Sigmoid colon (tissue), 7 donors: ENCODE data around the gene PUDP. TPM values are rescaled to one million over a fixed set of nuclear protein-coding genes. Genes with fewer than 3 reads are reported as not detected.

ENCODE experiments used
- DNase-seq: peaks from one replicate; pipeline ENCODE4 v3.0.0-alpha.2; 2019
- H3K27ac ChIP-seq, 4 donors: fragments of 200-600 bp; sonication (generic); one replicate each; pipeline ENCODE4 v1.5.1; 2016 to 2019; ENCODE audit warnings: mild to moderate bottlenecking in 1 of 4
- H3K27me3 ChIP-seq, 3 donors: fragments of 200-600 bp; sonication (generic); one replicate each; pipeline ENCODE4 v1.5.1; 2019; ENCODE audit warnings: mild to moderate bottlenecking in 1 of 3
- H3K36me3 ChIP-seq, 4 donors: fragments of 200-600 bp; sonication (generic); one replicate each; pipeline ENCODE4 v1.5.1; 2016 to 2019
- H3K4me1 ChIP-seq, 4 donors: fragments of 200-600 bp; sonication (generic); one replicate each; pipeline ENCODE4 v1.5.1; 2017 to 2019
- H3K4me3 ChIP-seq, 4 donors: fragments of 200-600 bp; sonication (generic); one replicate each; pipeline ENCODE4 v1.5.1; 2017 to 2019; ENCODE audit warnings: mild to moderate bottlenecking in 2 of 4, moderate library complexity in 1 of 4
- H3K9me3 ChIP-seq, 4 donors: fragments of 200-600 bp in 3 of 4; sonication (generic) in 3 of 4; one replicate each; pipeline versions ENCODE4 v1.5.1 to v1.6.1; 2013 to 2019
- CTCF ChIP-seq, 4 experiments: fragments of 450-650 bp in 3 of 4; fragments of 200-600 bp in 1 of 4; IDR thresholded peaks; one replicate each; pipeline ENCODE4 v1.5.1; 2016 to 2019; ENCODE audit warnings: antibody characterized with exemption in 4 of 4, mild to moderate bottlenecking in 3 of 4, moderate library complexity in 2 of 4
- EP300 ChIP-seq, 4 donors: sonication (generic); formaldehyde crosslinking; IDR thresholded peaks; one replicate each; pipeline ENCODE4 v1.6.1; 2017; ENCODE audit warnings: antibody characterized with exemption in 4 of 4
- POLR2A ChIP-seq, 2 donors: fragments of 450-650 bp; IDR thresholded peaks; one replicate each; pipeline ENCODE4 v1.6.1; 2016; ENCODE audit warnings: antibody characterized with exemption in 2 of 2, mild to moderate bottlenecking in 2 of 2, moderate library complexity in 2 of 2
- POLR2AphosphoS5 ChIP-seq, 4 donors: sonication (generic); formaldehyde crosslinking; IDR thresholded peaks; one replicate each; pipeline ENCODE4 v1.6.1; 2017; ENCODE audit warnings: antibody characterized with exemption in 4 of 4
- WGBS, 2 donors: extraction: QIAGEN DNeasy Blood & Tissue Kit; methylation state at CpG; one replicate each; pipeline ENCODE4 v1.1.7; 2013; 5-methylcytosine and 5-hydroxymethylcytosine counted together
- intact Hi-C: fragments of 100-400 bp; cut with DNase I; formaldehyde crosslinking; loops from one replicate; pipeline ENCODE4 v1.15.1; 2023
- polyA plus RNA-seq, 3 donors: library from polyadenylated mRNA; stranded (reverse); fragments of 200-250 nt; gene quantifications; one replicate each; pipeline ENCODE4 v1.2.3, GENCODE V29; 2013
- total RNA-seq, 4 donors: library from RNA; depleted of rRNA; stranded (reverse); fragments of >200 nt; gene quantifications; one replicate each; pipeline ENCODE4 v1.1.0, GENCODE V29; 2016
- donor health status: healthy with polysubstance abuse.
- donor health status: Bipolar disorder and iron deficiency.
- donor health status: healthy.

PUDP gene
- total and polyA plus RNA-seq, 7 donors, result 6.9 to 29.4 (median 17.2) TPM

- H3K27ac ChIP-seq, result no peak overlapping the region
- H3K9me3 ChIP-seq, result no peaks in the 10 kb centered on the region
- no peaks in the 10 kb centered on the region for H3K27me3 ChIP-seq
- 91 to 94% methylated on average over 1 of the region's 1 CpG for WGBS, 2 donors
- H3K4me1 ChIP-seq, result no peaks in the 10 kb centered on the region
- DNase-seq, result no peak
- no peaks in the 10 kb centered on the region for H3K36me3 ChIP-seq
- H3K4me3 ChIP-seq, result no peak overlapping the region
- intact Hi-C loops, result no loop called here
- TF ChIP-seq POLR2AphosphoS5 (IDR thresholded peaks at IDR 0.05), result no peak
- TF ChIP-seq EP300 (IDR thresholded peaks at IDR 0.05), result no peak
- no peak for TF ChIP-seq CTCF (IDR thresholded peaks at IDR 0.05)
- TF ChIP-seq POLR2A (IDR thresholded peaks at IDR 0.05), result no peak
Observed at GRCh38 chrX:7062903-7063302, 85.0 kb downstream of the PUDP start.

GRCh38 chrX:7062276-7062675 lies 85.7 kb downstream of the PUDP start:
- H3K27me3 ChIP-seq, result no peaks in the 10 kb centered on the region
- H3K4me1 ChIP-seq, result no peaks in the 10 kb centered on the region
- 92 to 93% methylated on average over 1 of the region's 1 CpG for WGBS, 2 donors
- no peak overlapping the region for H3K4me3 ChIP-seq
- no peak for TF ChIP-seq POLR2A (IDR thresholded peaks at IDR 0.05)
- TF ChIP-seq CTCF (IDR thresholded peaks at IDR 0.05), result no peak
- TF ChIP-seq EP300 (IDR thresholded peaks at IDR 0.05), result no peak
- TF ChIP-seq POLR2AphosphoS5 (IDR thresholded peaks at IDR 0.05), result no peak
- H3K27ac ChIP-seq, result no peak overlapping the region
- no peak for DNase-seq
- intact Hi-C loops, result no loop called here
- H3K36me3 ChIP-seq, result no peaks in the 10 kb centered on the region
- H3K9me3 ChIP-seq, result no peaks in the 10 kb centered on the region

GRCh38 chrX:7061429-7061828 lies 86.5 kb downstream of the PUDP start:
- Histone ChIP-seq H3K27ac (no peak overlapping the region), H3K36me3 (no peaks in the 10 kb centered on the region), H3K9me3 (no peaks in the 10 kb centered on the region), H3K4me1 (no peaks in the 10 kb centered on the region), H3K4me3 (no peak overlapping the region), H3K27me3 (no peaks in the 10 kb centered on the region)
- DNase-seq, result no peak
- intact Hi-C loops, result no loop called here
- 94 to 96% methylated on average over 2 of the region's 2 CpGs for WGBS, 2 donors
- TF ChIP-seq POLR2A (IDR thresholded peaks at IDR 0.05) (no peak), EP300 (IDR thresholded peaks at IDR 0.05) (no peak), POLR2AphosphoS5 (IDR thresholded peaks at IDR 0.05) (no peak)

GRCh38 chrX:7060444-7060843 lies 87.5 kb downstream of the PUDP start:
- H3K27me3 ChIP-seq, result no peaks in the 10 kb centered on the region
- H3K4me1 ChIP-seq, result no peaks in the 10 kb centered on the region
- no peaks in the 10 kb centered on the region for H3K9me3 ChIP-seq
- no peak for DNase-seq
- no peaks in the 10 kb centered on the region for H3K36me3 ChIP-seq
- no peak overlapping the region for H3K27ac ChIP-seq
- no peak overlapping the region for H3K4me3 ChIP-seq
- intact Hi-C loops, result no loop called here
- TF ChIP-seq CTCF (IDR thresholded peaks at IDR 0.05) (no peak), POLR2A (IDR thresholded peaks at IDR 0.05) (no peak), POLR2AphosphoS5 (IDR thresholded peaks at IDR 0.05) (no peak), EP300 (IDR thresholded peaks at IDR 0.05) (no peak)
- 82 to 98% methylated on average over 6 of the region's 6 CpGs for WGBS, 2 donors

- no peaks in the 10 kb centered on the region for H3K36me3 ChIP-seq
- no peaks in the 10 kb centered on the region for H3K9me3 ChIP-seq
- TF ChIP-seq POLR2AphosphoS5 (IDR thresholded peaks at IDR 0.05) (no peak), EP300 (IDR thresholded peaks at IDR 0.05) (no peak), CTCF (IDR thresholded peaks at IDR 0.05) (no peak), POLR2A (IDR thresholded peaks at IDR 0.05) (no peak)
- 91 to 97% methylated on average over 5 of the region's 5 CpGs for WGBS, 2 donors
- H3K4me3 ChIP-seq, result no peak overlapping the region
- H3K4me1 ChIP-seq, result no peaks in the 10 kb centered on the region
- no peak for DNase-seq
- no peak overlapping the region for H3K27ac ChIP-seq
- no peaks in the 10 kb centered on the region for H3K27me3 ChIP-seq
- intact Hi-C loops, result no loop called here
Observed at GRCh38 chrX:7059859-7060258, 88.1 kb downstream of the PUDP start.
